SW480 (cell line): Measurements from ENCODE around the gene OR52A5.
"Not testable (repeated sequence)": the region's sequence is repeated elsewhere in the genome, so short reads cannot be mapped to it uniquely, and the experiment has no call there.

Experiments used
- DNase-seq: peaks from one replicate; pipeline ENCODE4 v3.0.0-alpha.2; 2016; ENCODE audit warnings: low spot score

The OR52A5 gene

DNA sequence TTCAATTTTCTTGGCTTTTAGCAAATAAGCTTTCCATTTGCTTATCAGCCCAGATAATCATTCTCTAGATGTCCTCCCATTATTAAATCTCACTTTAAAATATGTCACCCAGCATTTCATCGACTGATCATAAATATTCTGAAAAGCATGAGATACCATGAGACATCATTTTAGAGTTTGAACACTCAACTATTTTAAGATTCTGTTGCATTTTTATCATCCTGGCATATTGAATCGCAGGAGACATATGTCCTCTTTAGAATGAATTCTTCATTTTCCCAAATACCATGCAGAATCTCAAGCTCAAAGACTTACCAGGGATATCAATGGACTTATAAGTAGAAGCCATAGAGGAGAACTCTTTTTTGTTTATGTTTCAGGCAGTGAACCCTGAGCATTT, at the start of gene OR52A5:
Gene OR52A5 (minus strand): TSS at position 361 of the 400 bp plus-strand sequence. CDS start 5,714 bp downstream, outside the sequence.
- no peak for DNase-seq

- DNase-seq = no peak
Observed at GRCh38 chr11:5178046-5178837, 40.1 kb upstream of the OR52A5 start.

- no peak for DNase-seq
Observed at GRCh38 chr11:5174934-5175333, 36.8 kb upstream of the OR52A5 start.

- DNase-seq = no peak
Observed at GRCh38 chr11:5171856-5172255, 33.7 kb upstream of the OR52A5 start.

DNA sequence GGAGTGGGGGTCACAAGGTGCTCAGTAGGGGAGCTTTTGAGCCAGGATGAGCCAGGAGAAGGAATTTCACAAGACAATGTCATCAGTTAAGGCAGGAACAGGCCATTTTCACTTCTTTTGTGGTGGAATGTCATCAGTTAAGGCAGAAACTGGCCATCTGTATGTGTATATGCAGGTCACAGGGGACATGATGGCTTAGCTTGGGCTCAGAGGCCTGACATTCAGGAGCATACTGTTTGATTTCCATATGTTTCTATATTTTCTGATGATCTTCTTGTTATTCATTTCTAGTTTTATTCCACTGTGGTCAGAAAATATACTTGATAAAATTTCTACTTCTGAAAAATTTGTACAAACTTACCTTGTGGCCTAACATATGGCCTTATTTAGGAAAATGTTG, 27.7 kb upstream of the OR52A5 start:
- DNase-seq = not testable (repeated sequence)

GRCh38 chr11:5164807-5165206, 26.7 kb upstream of the OR52A5 start:
- not testable (repeated sequence) for DNase-seq

GRCh38 chr11:5161045-5161444, 22.9 kb upstream of the OR52A5 start:
- not testable (repeated sequence) for DNase-seq

- DNase-seq = not testable (repeated sequence)
Observed at GRCh38 chr11:5160217-5160616, 22.1 kb upstream of the OR52A5 start.

DNA sequence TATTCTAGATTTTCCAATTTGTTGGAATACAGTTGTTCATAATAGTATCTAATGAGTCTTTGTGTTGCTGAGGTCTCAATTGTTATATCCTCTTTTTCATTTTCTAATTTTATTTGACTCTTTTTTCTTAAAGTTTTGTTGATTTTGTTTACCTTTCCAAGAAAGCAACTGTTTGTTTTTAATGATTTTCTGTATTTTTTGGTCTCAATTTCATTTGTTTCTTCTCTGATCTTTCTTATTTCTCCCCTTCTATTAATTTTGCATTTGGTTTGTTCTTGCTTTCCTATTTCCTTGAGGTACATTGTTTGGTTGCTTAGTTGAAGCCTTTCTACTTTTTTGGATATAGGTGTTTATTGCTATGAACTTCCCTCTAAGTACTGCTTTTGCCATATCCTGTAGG, 21.6 kb upstream of the OR52A5 start:
- no peak for DNase-seq

DNA sequence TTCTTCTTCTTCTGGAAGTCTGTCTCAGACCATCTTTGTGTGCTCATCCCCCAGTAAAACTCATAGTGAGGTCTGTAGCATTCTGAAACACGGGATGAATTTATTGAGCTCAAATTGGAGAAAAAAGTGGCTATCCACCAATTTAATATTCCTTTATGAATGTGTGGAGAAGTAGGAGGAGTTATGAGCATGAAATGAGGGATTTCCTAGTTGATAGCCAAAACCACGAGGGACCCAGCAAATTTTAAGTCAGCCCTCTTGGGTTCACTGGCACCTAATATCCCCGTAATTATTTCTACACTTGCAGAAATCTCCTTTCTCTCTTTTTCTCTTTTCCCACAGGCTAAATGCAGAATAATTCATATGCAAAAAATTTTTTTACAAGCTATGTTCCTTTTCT, 16.5 kb upstream of the OR52A5 start, which contains the start of gene OR52A1:
Gene OR52A1 (minus strand): TSS at position 101 of the 400 bp plus-strand sequence. CDS start 2,388 bp downstream, outside the sequence.
- no peak for DNase-seq

GRCh38 chr11:5153574-5154431, 15.6 kb upstream of the OR52A5 start:
- DNase-seq = no peak

GRCh38 chr11:5151713-5152153, 13.6 kb upstream of the OR52A5 start:
- no peak for DNase-seq

- DNase-seq = not testable (repeated sequence)
Observed at GRCh38 chr11:5144206-5144605, 6.0 kb upstream of the OR52A5 start.

DNA sequence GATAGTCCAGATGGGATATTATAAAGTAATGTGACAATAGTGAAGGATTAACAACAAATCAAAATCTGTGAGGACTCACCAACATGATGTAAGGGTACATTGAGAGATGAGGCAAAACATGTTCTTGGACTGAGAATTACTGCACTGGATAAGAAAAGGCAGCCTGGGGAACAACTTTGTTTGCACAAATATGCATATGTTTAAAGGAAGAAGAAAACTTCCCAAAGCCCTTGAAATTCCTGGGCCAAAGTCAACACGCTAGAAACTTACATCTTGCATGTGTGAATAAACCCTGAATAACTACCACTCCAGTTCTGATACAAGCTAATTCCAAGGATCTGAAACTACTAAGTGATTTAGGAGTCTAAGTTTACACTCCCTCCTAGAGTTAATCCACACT, 1.1 kb downstream of the OR52A5 start:
- no peak for DNase-seq

DNA sequence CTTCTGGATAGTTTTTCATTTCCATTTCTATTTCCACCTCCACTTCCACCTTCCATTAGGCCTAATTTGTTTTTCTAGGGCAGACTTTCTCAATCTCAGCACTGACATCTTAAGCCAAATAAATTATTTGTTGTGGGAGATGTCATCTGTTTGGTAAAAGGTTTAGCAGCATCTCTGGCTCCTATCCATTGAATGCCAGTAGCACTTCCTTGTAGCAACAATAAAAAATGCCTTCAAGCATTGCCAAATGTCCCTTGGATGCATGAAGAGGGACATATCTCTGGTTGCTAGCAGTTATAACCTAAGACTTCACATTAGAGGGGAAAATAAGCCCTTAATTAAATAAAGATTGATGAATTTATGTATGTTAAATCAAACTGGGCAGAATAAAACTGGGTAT, 1.9 kb downstream of the OR52A5 start:
- no peak for DNase-seq

DNA sequence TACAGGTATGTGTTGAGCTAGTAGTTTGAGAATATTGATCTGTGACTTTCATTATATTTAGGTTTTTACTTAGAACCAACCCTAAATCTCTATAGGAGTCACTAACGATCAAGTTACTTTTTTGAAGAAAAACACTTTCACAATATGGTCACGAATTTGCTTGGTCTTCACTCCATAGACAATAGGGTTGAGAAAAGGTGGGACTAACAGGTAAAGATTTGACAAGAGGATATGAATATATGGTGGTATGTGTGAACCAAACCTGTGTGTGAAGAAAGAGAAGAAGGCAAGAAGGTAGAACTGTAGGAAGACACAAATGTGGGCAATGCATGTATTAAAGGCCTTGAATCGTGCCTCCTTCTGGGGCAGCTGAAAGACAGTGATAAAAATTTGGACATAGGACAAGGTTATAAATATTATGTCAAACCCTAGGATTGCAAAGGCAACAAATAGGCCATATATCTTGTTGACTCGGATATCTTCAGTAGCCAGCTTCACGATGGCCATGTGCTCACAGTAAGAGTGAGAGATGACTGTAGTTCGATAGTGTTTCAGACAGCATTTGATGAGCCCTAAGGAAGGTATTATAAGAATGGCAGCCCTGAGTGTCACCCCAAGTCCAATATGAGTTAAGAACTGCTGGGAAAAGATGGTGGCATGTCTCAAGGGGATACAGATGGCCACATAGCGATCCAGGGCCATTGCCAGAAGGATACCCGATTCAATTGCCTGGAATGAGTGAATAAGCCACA, 6.4 kb downstream of the OR52A5 start:
- DNase-seq = no peak

DNA sequence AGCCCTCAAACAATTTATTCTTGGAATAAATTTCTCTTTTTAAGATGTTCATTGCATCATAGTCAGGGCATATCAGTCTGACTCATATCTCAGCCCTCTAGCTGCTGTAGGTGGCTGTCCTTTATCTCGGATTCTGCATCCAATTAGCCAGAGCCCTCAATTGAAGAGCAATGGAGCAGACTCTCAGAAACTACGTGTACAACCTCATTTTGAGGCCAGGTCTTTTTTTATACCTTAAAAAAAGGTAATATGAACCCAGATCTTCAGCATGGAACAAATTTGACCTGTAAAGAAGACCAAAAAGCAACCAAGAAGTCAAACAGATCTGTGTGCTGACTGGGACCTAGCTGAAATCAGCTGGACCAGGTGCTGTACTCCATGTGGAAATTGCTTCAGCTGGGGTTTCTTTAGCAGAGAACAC, 8.7 kb downstream of the OR52A5 start:
- DNase-seq = peak; percentile 31

- DNase-seq = no peak
Observed at GRCh38 chr11:5124891-5125620, 13.1 kb downstream of the OR52A5 start.

DNA sequence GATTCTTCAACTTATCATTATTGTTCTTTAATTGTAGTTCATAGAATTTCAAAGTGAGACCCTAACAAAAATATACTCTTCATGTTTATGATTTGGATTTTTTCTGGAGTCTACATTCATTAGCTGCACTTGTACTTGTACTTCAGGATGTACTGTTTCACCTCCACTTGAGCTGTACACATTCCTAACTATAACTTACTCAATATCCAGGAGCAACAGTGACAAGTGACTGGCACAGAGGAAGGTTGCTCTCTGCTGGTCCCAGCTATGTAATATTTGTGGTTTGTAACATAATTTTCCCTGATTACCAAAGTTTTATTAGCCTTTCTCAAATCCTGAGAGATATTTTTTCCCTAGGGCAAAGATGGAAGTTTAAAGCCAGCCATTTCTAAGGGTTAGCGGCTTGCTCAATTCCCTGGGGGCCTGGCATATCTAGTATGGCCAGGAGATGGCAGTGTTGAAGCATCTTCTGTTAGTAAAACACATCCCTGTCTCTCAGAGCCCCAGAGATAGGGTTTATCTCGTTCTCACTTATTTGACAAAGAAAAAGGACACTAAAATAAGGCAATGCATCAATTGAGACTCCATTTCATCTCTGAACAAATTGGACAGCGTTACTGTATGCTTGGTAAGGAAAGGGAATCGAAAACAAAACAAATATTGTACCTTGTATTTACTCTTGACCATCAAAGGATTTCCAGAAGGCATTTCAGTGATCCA, 14.2 kb downstream of the OR52A5 start:
- peak; percentile 59 for DNase-seq

GRCh38 chr11:5118893-5119292, 19.3 kb downstream of the OR52A5 start:
- no peak for DNase-seq

DNA sequence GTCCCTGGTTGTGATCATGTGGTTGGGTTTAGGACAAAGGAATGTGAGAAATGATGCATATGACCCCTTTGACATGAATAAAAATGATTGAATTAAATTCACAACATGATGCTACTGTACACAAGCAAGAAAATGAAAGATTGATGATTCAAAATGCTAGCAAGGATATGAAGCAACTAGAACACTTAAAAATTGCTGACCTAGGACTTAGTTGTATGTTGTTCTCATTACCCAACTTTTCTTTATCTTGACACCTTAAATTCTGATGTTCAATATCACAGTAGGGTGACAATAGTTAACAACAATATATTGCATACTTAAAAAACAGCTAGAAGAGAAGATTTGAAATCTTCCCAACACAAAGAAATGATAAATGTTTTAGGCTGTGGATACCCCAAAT, 20.6 kb downstream of the OR52A5 start:
- no peak for DNase-seq
